GM12873 (cell line): ENCODE results near the gene PLPP7.

ENCODE experiments used
- CTCF ChIP-seq: IDR thresholded peaks from 2 replicates; pipeline ENCODE4 v1.5.1; 2012; ENCODE audit warnings: low read depth, mild to moderate bottlenecking, moderate library complexity, low read length, control low read depth; ENCODE audit not compliant: insufficient read depth; ENCODE audit errors: missing control alignments

The PLPP7 gene

GRCh38 chr9:131257266-131258025 is 32.1 kb upstream of the PLPP7 start:
- TF ChIP-seq CTCF = no peak

GRCh38 chr9:131258186-131258585 is 31.3 kb upstream of the PLPP7 start:
- TF ChIP-seq CTCF = no peak

- no peak for TF ChIP-seq CTCF
These were observed 30.7 kb upstream of the PLPP7 start for GRCh38 chr9:131258698-131259431.

- TF ChIP-seq CTCF = no peak
These were observed 30.1 kb upstream of the PLPP7 start for GRCh38 chr9:131259432-131259898.

- TF ChIP-seq CTCF = no peak
These were observed 29.5 kb upstream of the PLPP7 start for GRCh38 chr9:131259916-131260597.

- no peak for TF ChIP-seq CTCF
These were observed 28.6 kb upstream of the PLPP7 start for GRCh38 chr9:131260751-131261452.
